ENCODE data around the gene ACSM2B.
"Not testable (repeated sequence)": the region's sequence is repeated elsewhere in the genome, so short reads cannot be mapped to it uniquely, and the experiment has no call there.

ACSM2B gene, protein sequence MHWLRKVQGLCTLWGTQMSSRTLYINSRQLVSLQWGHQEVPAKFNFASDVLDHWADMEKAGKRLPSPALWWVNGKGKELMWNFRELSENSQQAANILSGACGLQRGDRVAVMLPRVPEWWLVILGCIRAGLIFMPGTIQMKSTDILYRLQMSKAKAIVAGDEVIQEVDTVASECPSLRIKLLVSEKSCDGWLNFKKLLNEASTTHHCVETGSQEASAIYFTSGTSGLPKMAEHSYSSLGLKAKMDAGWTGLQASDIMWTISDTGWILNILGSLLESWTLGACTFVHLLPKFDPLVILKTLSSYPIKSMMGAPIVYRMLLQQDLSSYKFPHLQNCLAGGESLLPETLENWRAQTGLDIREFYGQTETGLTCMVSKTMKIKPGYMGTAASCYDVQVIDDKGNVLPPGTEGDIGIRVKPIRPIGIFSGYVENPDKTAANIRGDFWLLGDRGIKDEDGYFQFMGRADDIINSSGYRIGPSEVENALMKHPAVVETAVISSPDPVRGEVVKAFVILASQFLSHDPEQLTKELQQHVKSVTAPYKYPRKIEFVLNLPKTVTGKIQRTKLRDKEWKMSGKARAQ

DNA sequence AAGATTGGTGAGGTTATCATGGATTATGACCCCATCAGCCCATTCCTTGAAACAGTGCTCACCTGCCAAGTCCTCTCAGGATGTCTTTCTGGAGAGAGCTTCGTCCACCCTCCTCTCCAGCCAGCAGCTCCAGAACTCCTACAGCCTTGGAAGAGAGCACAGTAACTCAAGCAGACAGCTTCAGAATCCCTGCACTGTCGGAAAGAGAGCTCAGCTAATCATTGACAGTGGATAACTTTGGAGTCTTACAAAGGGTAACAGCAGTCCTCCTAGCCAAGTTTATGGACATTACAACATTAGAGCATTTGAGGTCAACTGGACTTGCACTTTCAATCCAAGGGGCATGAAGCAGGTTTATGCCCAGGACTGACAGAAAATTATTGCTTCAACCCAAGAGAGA lies at the start of gene ACSM2B:
Gene ACSM2B, minus strand, starts transcription at position 223 of the 400 bp plus-strand sequence. CDS start 11,522 bp downstream, outside the sequence.
- DNase-seq = not testable (repeated sequence)

DNA sequence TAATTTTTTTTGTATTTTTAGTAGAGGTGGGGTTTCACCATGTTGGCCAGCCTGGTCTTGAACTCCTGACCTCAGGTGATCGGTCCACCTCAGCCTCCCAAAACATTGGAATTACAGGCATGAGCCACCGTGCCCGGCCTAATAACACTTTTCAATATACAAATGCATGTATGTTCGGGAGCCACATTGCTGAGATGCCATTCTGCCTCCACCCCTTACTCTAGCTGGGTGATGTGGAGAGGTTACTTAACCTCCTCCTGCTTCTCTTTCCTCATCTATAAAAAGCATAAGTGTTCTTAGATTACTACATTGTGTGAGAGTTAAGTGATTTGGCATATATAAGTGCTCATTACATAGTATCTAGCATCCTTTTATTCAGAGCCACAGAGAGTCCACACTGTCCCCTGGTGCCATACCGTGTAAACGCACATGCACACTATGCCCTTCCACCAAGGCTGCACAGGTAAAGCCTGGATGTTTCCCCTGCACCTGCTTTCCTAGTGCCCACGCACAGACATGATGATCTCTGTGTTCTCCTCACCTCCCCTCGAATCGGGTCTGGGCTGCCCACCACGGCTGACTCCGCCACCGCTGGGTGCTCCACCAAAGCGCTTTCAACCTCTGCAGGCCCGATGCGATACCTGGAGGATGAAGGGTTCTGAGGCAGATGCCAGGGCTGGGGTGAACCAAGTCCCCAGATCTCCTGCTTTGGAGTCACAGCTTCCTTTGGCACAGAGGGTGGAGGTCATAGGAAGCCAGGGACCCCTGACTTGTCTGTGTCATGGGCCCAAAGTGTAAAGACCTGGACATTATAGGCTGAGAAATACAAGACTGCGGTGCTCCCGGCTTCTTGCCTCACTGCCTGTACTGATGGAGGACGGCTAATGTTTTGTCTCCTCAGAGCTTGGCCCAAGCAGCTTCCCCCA lies 49.0 kb upstream of the ACSM2B start:
- no peak for DNase-seq

DNA sequence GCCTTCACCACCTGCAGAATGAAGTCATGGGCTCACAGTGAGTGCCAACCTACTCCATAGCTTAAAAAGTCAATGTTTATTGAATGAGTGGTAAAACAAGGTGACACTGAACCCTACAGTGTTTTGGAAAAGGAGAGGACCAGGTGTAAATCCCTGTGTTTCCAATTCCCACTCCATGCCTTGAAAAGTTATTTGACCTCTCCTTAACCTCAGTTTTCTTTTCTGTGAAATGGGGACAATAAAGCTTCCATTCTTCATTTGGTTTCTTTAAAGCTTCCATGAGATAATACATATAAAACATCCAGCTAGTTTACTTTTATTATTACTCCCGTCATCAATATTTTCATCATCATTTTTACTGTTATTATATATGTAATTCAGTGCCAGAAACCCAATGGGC lies 48.0 kb upstream of the ACSM2B start:
- no peak for DNase-seq

DNA sequence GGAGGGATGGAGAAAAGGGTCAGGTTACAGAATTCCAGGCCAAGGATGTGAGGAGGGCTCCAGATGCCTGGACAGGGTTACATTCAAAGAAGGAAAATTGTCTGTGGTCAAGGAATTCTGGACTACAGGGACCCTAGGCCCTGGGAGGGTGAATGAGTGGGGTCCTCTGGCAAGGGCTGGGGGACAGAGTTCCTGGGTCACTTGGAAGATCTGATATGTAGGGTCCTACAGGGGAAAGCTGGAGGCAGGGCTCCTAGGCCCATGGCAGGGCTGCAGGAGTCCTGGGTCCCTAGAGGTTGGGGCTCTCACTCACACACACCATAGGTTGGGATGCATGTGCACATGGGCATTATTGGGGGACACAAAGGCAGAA lies 46.3 kb upstream of the ACSM2B start:
- no peak for DNase-seq

DNA sequence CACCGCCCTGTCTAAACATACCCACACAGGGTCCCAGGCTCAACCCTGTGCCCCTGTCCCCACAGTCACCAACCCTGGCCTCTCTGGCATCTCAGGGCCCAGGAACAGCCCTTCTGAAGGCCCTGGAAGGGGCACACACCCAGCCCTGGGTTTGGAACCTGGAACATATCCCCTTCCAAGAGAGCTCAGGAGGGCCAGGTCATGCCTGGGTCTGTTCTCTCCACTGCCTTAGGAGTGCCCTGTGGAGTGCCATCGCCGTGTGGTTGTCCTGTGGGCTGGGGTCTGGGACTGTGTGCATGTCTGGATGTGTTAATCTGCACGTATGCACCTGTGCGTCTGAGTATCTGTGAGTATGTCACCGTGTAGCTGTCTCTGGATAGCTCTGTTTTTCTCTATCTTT lies 45.2 kb upstream of the ACSM2B start:
- DNase-seq = no peak

DNA sequence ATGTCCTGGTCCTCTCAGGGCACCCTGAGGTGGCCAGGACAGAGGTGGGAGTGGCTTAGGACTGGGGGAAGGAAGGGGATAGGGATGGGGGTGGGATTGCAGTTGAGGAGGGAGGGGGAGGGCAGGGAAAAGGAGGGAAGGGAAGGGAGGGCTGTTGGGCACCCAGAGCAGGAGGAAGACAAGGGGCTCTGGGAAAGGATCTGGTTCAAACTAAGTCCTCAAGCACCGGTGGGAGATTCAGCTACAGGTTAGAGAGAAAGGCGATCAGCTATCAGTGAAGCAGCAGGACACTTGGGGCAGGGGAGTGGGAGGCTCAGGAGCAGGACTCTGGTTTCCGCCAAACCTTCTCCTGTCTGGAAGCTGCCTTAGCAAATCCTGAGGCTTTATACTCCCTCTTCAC lies 44.6 kb upstream of the ACSM2B start:
- DNase-seq = no peak

DNA sequence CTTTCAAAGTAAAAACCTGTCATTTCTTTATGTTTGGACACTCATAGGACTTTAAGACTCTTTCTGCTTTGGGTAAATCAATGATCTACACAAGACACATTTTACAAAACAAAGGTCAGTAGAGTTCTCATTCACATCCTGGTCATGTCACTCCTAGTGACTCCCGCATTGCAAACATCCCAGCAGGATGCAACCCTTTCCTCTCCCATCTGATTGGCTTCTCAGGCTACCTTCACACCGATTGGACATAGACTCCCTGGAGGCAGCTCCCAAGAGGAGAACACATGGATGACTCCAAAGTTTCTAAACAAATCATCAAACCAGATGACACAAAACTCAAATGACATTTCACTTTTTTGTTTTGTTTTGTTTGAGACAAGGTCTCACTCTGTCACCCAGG lies 43.8 kb upstream of the ACSM2B start:
- DNase-seq = no peak

DNA sequence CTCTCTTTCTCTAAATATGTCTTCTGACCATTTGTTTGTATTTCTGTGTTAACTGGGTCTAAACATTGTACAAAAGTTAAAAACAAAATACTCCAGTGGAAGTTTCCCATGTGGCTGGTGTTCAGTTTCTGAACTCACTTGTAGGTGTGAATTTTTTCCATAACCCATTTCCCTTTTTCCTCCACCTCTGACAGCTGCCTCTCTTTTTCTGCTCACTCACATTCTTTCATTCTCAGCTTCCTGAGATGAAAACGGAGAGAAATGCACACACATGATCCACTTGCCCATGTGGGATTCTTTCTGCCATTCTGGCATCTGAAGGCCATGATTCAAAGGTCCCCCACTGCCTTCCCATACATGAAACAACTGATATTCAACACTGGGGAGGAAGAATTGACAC lies 41.1 kb upstream of the ACSM2B start:
- no peak for DNase-seq

DNA sequence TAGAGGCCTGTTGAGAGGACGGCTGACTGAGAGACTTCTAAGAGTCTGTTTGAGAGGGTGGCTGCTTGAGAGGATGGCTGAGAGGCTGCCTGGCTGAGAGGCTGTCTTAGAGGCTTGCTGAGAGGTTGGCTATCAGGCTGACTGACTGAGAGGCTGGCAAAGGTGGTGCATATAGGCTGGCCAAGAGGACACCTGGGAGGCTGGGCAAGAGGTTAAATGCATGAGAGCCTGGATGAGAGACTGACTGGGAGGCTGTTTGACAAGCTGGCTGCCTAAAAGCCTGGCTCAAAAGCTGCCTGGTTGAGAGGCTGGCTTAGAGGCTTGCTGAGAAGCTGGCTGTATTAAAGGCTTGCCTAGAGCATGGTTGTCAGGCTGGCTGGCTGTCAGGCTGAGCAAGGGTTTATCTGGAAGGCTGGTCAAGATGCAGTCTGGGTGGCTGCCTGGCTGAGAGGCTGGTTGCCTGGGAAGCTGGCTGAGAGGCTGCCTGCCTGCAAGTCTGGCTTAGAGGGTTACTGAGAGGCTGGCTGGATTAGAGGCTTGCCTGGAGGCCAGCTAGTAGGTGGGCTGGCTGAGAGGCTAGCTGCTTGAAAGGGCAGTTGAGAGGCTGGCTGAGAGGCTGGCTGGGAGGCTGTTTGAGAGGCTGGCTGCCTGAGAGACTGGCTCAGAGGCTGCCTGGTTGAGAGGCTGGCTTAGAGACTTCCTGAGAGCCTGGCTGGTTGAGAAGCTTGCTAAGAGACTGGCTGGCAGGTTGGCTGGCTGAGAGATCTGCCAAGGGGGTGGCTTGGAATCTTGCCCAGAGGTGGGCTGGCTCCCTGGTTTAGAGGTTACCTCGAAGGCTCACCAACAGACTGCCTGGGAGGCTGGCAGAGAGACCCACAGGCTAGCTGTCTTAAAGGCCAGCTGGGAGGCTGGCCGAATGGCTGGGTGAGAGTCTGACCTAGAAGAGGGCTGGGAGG lies 38.3 kb upstream of the ACSM2B start:
- DNase-seq = no peak

DNA sequence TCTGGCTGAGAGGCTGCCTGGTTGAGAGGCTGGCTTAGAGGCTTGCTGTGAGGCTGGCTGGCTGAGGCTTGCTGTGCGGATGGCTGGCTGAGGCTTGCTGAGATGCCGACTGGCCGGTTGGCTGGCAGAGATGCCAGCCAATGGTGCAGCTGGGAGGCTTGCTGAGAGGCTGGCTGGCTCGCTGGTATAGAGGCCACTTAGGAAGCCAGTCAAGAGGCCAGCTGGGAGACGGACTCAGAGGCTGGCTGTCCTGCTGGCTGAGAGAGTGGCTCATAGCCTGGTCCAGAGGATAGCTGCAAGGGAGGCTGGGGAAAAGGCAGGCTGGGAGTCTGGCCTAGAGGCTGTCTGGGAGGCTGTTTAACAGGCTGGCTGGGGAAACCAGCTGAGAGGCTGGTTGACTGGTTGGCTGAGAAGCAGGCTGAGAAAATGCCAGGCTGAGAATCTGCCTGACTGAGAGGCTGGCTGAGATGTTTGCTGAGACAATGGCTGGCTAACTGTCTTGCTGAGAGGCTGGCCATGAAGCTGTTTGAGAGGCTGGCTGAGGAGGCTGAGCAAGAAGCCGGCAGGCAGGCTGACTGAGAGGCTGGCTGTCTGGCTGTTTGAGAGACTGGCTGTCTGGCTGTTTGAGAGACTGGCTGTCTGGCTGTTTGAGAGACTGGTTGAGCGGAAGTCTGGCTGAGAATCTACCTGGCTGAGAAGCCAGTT lies 37.5 kb upstream of the ACSM2B start:
- no peak for DNase-seq

DNA sequence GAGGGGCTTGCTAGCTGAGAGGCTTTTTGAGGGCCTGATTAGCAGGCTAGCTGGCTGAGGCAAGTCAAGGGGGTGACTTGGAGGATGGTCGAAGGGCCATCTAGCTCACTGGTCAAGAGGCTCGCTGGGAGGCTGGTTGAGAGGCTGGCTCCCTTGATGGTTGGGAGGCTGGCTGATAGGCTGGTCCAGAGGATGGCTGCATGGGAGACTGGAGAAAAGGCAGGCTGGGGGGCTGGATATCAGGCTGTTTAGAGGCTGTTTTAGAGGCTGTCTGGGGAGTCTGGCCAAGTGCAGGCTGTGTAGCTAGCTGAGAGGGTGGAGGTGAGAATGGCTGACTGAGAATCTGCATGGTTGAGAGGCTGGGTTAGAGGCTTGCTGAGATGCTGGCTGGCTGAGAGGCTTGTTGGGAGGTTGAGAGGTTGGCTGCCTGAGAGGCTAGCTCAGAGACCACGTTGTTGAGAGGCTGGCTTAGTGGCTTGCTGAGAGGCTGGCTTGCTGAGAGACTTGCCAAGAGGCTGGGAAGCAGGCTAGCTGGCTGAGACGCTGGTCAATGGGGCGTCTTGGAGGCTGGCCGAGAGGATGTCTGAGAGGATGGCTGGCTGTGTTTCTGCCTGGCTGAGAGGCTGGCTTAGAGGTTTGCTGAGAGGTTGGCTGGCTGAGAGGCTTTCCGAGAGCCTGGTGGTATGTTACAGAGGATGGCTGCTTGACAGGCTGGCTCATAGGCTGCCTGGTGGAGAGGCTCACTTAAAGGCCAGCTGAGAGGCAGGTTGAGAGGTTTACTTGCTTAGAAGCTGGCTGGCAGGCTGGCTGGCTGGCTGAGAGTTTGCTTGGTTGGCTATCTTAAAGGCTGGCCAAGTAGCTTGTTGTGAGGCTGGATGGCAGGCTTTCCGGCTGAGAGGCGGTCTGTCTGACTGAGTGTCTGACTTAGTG lies 36.6 kb upstream of the ACSM2B start:
- no peak for DNase-seq

DNA sequence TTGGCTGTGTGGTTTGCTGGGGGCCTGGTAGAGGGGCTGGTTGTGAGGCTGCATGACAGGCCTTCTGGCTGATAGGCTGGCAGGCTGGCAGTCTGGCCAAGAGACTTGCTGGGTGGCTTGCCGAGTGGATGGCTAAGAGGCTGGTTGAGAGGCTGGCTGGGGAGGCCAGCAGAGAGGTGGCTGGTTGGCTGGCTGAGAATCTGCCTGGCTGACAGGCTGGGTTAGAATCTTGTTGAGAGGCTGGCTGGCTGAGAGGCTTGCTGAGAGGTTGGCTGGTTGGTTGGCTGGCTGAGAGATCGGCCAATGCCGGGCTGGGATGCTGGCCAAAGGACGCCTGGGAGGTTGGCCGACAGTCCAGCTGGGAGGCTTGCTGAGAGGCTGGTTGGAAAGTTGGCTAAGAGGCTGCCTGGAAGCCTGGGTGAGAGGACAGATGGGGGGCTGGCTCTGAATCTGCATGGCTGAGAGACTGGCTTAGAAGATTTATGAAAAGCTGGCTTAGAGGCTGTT lies 35.9 kb upstream of the ACSM2B start:
- DNase-seq = no peak

DNA sequence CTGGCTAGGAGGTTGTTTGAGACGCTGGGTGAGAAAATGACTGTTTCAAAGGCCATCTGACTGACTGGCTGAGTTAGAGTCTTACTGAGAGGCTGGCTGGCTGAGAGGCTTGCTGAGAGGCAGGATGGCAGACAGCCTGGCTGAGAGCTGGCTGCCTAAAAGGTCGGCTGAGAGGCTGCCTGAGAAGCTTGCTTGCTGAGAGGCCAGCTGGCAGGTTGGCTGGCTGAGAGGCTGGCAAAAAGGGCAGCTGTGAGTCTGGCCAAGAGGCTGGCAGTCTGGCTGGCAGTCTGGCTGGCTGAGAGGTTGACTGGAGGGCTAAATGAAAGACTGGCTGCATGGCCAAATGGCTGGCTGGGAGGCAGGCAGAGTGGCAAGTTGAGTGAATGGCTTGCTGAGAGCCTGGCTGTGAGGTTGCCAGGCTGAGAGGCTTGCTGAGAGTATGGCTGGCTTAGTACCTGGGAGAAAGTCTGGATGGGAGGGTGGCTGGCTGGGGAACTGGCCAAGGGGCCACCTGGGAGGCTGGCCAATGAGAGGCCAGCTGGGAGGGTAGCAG lies 35.3 kb upstream of the ACSM2B start:
- no peak for DNase-seq

DNA sequence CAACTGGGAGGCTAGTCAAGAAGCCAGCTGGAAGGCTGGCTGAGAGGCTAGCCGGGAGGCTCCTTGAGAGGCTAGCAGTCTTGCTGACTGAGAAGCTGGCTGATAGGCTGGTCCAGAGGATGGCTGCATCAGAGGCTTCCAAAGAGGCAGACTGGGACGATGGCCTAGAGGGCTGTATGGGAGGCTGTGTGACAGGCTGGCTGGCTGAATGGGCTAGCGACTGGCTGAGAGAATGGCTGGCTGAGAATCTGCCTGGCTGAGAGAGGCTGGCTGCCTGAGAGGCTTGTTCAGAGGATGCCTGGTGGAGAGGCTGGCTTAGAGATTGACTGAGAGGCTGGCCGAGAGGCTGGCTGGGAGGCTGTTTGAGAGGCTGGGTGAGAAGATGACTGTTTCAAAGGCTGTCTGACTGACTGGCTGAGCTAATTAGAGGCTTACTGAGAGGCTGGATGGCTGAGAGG lies 34.8 kb upstream of the ACSM2B start:
- no peak for DNase-seq

DNA sequence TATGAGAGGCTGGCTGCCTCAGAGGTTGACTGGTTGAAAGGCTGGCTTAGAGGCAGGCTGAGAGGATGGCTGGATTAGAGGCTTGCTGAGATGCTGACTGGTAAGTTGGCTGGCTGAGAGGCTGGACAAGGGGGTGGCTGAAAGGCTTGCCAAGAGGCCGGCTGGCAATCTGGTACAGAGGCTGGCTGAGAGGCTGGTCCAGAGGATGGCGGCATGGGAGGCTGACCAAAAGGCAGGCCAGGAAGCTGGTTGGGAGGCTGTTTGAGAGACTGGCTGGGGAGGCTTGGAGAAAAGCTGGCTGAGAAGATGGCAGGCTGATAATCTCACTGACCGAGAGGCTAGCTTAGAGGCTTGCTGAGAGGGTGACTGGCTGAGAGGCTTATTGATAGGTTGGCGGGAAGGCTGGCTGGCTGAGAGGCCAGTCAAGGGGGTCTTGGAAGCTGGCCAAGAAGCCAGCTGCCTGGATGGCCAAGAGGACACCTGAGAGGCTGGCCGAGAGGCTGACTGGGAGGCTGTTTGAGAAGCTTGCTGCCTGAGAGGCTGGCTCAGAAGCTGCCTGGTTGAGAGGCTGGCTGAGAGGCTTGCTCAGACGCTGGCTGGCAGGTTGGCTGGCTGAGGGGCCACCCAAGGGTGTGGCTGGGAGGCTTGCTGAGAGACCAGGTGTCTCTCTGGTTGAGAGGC lies 34.2 kb upstream of the ACSM2B start:
- DNase-seq = no peak

DNA sequence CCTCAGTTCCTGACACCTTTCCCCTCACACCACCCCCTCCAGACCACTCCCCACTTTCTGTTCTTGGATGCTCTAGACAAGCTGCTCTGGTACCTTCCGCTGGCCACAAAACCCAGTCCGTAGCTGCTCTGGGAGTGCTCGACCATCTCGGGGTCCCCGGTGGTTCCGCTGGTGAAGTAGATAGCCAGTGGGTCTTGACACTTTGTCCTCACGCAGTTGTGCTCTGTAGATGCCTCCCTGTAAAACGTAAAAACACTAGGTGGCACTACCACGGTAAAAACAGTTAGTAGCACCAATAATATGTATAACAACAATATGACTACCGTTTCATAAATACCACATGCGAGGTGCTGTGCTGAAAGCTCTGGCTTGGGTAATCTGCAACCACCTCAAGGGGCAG lies 26.0 kb upstream of the ACSM2B start:
- DNase-seq = not testable (repeated sequence)

DNA sequence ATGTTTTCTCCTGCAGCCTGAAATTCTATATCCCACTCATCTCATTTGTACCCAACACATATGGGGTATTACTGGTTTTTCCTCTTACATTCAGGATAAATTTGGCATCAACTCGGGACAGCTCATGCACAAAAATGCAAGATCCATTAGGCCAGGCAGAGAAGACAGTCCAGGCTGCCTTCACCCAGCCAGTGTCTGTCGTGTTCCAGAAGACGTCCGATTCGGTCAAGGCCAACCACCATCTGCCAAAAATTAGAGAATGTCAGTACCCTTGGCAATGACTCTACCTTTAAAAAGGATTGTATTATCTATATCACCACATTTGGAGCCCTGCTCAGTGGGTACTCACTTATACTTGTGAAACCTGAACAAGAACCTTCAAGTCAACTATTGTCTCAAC lies 23.3 kb upstream of the ACSM2B start:
- not testable (repeated sequence) for DNase-seq

DNA sequence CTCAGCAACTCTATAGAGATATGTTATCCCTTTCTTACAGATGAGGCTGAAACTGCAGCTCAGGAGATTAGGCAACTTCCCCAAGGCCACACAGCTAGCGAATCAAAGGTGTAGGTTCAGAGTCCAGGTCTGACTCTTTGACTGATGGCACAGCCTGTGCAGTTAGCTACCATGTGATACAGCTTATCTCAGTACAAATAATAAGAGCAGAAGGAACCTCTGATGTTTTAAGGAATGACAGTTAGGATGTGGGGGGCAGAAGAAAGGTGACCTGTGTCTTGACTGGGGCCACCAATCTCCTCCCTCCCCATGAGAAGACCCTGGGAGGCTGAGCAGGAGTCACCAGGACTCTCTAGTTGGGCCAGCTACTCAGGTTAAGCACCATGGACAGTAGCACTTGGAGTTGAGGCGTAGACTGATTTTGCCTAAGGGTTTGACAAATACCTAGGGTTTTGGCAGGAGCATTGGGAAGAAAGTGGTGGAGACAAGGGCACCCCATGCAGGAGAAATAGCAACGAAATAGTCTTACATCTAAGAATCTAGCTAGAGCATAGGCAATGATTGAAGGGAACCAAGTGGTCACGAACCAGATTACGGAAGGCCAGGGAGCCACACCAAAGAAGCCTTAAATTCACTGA lies 22.8 kb upstream of the ACSM2B start:
- no peak for DNase-seq

DNA sequence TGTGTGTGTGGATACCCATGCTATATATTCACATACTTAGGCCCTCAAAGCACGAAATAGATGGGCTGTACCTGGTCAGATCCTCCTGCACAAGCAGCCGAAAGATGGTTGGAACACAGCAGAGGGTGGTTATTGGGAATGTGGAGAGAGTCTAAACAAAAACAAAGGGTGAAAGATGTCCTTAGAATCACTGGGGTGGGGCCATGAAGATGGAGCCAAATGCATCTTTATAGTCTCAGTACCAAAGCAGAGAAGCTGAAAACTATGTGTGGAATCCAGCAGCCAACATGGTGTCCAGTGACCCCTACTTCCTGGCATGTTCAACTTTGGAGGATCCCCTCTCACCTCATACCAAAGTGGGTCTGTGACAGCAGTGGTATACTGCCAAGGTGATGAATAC lies 19.5 kb upstream of the ACSM2B start:
- DNase-seq = not testable (repeated sequence)

Measured in activated CD4-positive, alpha-beta T cell treated with anti-CD3 and anti-CD28 coated beads, Interleukin-2, amount 50 U/mL, for 4 hours (primary cell).